Liver (tissue), 3 donors: Measurements from ENCODE around the gene POU4F3.

Source experiments
- CTCF ChIP-seq: fragments of 150-350 bp; IDR thresholded peaks from 2 replicates; pipeline ENCODE4 v1.5.1; 2017; ENCODE audit warnings: improper control_type of control experiment, low read depth, low read length; ENCODE audit not compliant: missing input control
- FOXA1 ChIP-seq: IDR thresholded peaks from 2 replicates; pipeline ENCODE4 v1.6.1; 2016; ENCODE audit warnings: antibody characterized with exemption
- GABPA ChIP-seq, 2 donors: IDR thresholded peaks in 1 of 2; conservative IDR thresholded peaks in 1 of 2; 2 replicates each; pipeline ENCODE4 v1.6.1; 2016; ENCODE audit warnings: antibody characterized with exemption in 2 of 2, mild to moderate bottlenecking in 1 of 2, moderate library complexity in 1 of 2
- JUND ChIP-seq, 2 donors: IDR thresholded peaks; 2 replicates each; pipeline ENCODE4 v1.6.1; 2016; ENCODE audit warnings: antibody characterized with exemption in 2 of 2
- MAX ChIP-seq: IDR thresholded peaks from 2 replicates; pipeline ENCODE4 v1.6.1; 2016; ENCODE audit warnings: antibody characterized with exemption
- SP1 ChIP-seq: IDR thresholded peaks from 2 replicates; pipeline ENCODE4 v1.6.1; 2018; ENCODE audit warnings: antibody characterized with exemption, mild to moderate bottlenecking
- TAF1 ChIP-seq: conservative IDR thresholded peaks from 2 replicates; pipeline ENCODE4 v1.6.1; 2016; ENCODE audit warnings: antibody characterized with exemption, mild to moderate bottlenecking
- donor health status: healthy.
- donor health status: healthy.

- no peak for TF ChIP-seq CTCF
- TF ChIP-seq JUND (IDR thresholded peaks at IDR 0.05) = no peak
- no peak for TF ChIP-seq GABPA (IDR thresholded peaks at IDR 0.05 in 1 of 2, conservative IDR thresholded peaks at IDR 0.05 in 1 of 2)
- no peak for TF ChIP-seq MAX
- TF ChIP-seq TAF1 = no peak
- TF ChIP-seq SP1 = no peak
- TF ChIP-seq FOXA1 = no peak
Measured at GRCh38 chr5:146378986-146379385, 40.3 kb downstream of the POU4F3 start.
